Measurements from ENCODE around the gene TCL1B. TPM values are rescaled to one million over a fixed set of nuclear protein-coding genes. Genes with fewer than 3 reads are reported as not detected.

Gene TCL1B
- polyA plus RNA-seq (2011; rRNA removed) (not detected in 2 replicates), polyA plus RNA-seq (2017; fragmentation: RNase III; extraction: RNeasy Plus Mini Kit Qiagen cat#74134 plus additional on column Dnase treatment) (not detected in 3 replicates), polyA minus RNA-seq (2011; rRNA and poly(A)+ RNA removed) (not detected in 2 replicates)
- not detected in 2 replicates for polyA plus RNA-seq (2012; cell fraction: cytosol; rRNA removed)
- polyA plus RNA-seq (2012; cell fraction: nucleus; rRNA removed) = not detected in 2 replicates

- ChIA-PET POLR2A (no interaction called here), CTCF (interaction anchor here (0.9 kb wide), 1 partner anchor 11 kb away, joined by 3 read pairs; no protein-coding TSS in a partner anchor)
- no peak for DNase-seq (ENCODE audit: low read depth in 1 of 2, low spot score in 1 of 2)
- 61% methylated on average over 24 of the region's 38 CpGs for WGBS (ENCODE audit: missing lambda C conversion rate)
- no peak for TF ChIP-seq ZC3H11A (IDR thresholded peaks at IDR 0.05)
- TF ChIP-seq EP300 (IDR thresholded peaks at IDR 0.05) = no peak
- no peak for TF ChIP-seq SMC3 (IDR thresholded peaks at IDR 0.05)
- TF ChIP-seq FOSL2 (IDR thresholded peaks at IDR 0.05) = no peak
- TF ChIP-seq FOSL2 (CRISPR knock-in tag; IDR thresholded peaks at IDR 0.05) = no peak
- no peak for TF ChIP-seq ATOH8 (CRISPR knock-in tag; IDR thresholded peaks at IDR 0.05; ENCODE audit: low read depth)
- no peak for TF ChIP-seq RAD21 (conservative IDR thresholded peaks at IDR 0.05 in 1 of 2, IDR thresholded peaks at IDR 0.05 in 1 of 2)
- TF ChIP-seq HOXA7 (CRISPR knock-in tag; IDR thresholded peaks at IDR 0.05) = no peak
- TF ChIP-seq HMGXB4 (CRISPR knock-in tag; IDR thresholded peaks at IDR 0.05; ENCODE audit: borderline replicate concordance) = no peak
- no peak for TF ChIP-seq SREBF2 (IDR thresholded peaks at IDR 0.05)
- TF ChIP-seq ELK1 (IDR thresholded peaks at IDR 0.05; ENCODE audit: low read depth, low read length) = no peak
- TF ChIP-seq KDM5A (IDR thresholded peaks at IDR 0.05) = no peak
- no peak for TF ChIP-seq PHF8 (IDR thresholded peaks at IDR 0.05; ENCODE audit: borderline replicate concordance, low read depth)
- no peak for TF ChIP-seq HES2 (IDR thresholded peaks at IDR 0.05)
- TF ChIP-seq HDAC2 (IDR thresholded peaks at IDR 0.05) = no peak
- TF ChIP-seq PBX3 (IDR thresholded peaks at IDR 0.05) = no peak
- no peak for TF ChIP-seq EHMT2 (IDR thresholded peaks at IDR 0.05; ENCODE audit: low read depth)
- TF ChIP-seq ZFP36 (IDR thresholded peaks at IDR 0.05; ENCODE audit: borderline replicate concordance, partially characterized antibody) = no peak
- no peak for TF ChIP-seq GATA3 (IDR thresholded peaks at IDR 0.05; ENCODE audit: borderline replicate concordance)
- TF ChIP-seq NFE2L2 (conservative IDR thresholded peaks at IDR 0.05; ENCODE audit: low read length) = no peak
- no peak within 1 kb of the TSS for H3K27ac ChIP-seq
- no peak within 1 kb of the TSS for H3K4me2 ChIP-seq
- no peaks in the 10 kb centered on the region for H3K9me3 ChIP-seq
- no peaks in the 10 kb centered on the region for H3K4me1 ChIP-seq
- no peak for FAIRE-seq
- no peak within 1 kb of the TSS for H3K4me3 ChIP-seq
- no peak for ATAC-seq
These were observed at the start of gene TCL1B for GRCh38 chr14:95685978-95686922. TSS of gene TCL1B (plus strand) at chr14:95686426. CDS start at chr14:95686468, 42 bp downstream.

GRCh38 chr14:95644981-95645380, 41.2 kb upstream of the TCL1B start:
- WGBS (ENCODE audit: missing lambda C conversion rate) = 28% methylated on average over 3 of the region's 3 CpGs
- ChIA-PET CTCF (no interaction called here), POLR2A (no interaction called here)
- TF ChIP-seq MAFK (IDR thresholded peaks at IDR 0.05; ENCODE audit: partially characterized antibody) (no peak), KDM5A (IDR thresholded peaks at IDR 0.05) (no peak), GATA3 (IDR thresholded peaks at IDR 0.05; ENCODE audit: borderline replicate concordance) (no peak), CHD4 (IDR thresholded peaks at IDR 0.05; ENCODE audit: borderline replicate concordance) (no peak), MAX (IDR thresholded peaks at IDR 0.05) (no peak), MAZ (IDR thresholded peaks at IDR 0.05; ENCODE audit: borderline replicate concordance, low read depth, low read length) (no peak), HES2 (IDR thresholded peaks at IDR 0.05) (no peak), HOXB5 (CRISPR knock-in tag; IDR thresholded peaks at IDR 0.05) (no peak), HOXA7 (CRISPR knock-in tag; IDR thresholded peaks at IDR 0.05) (no peak), RAD21 (conservative IDR thresholded peaks at IDR 0.05 in 1 of 2, IDR thresholded peaks at IDR 0.05 in 1 of 2) (no peak), USF2 (IDR thresholded peaks at IDR 0.05) (no peak), CBX2 (IDR thresholded peaks at IDR 0.05; ENCODE audit: borderline replicate concordance, low read depth) (no peak), MYC (IDR thresholded peaks at IDR 0.05; ENCODE audit: borderline replicate concordance, low read length) (no peak)

More at GRCh38 chr14:95644981-95645380, 41.2 kb upstream of the TCL1B start:
- Histone ChIP-seq H3K4me3 (no peak overlapping the region), H3K4me1 (no peaks in the 10 kb centered on the region), H3K9me3 (no peaks in the 10 kb centered on the region), H3K4me2 (no peak overlapping the region), H3K27ac (no peak overlapping the region)
- FAIRE-seq (no peak), DNase-seq (ENCODE audit: low read depth in 1 of 2, low spot score in 1 of 2) (no peak), ATAC-seq (no peak)
